Smooth muscle cell (in vitro differentiated cells): ENCODE results near the gene RAD9A. TPM values are rescaled to one million over a fixed set of nuclear protein-coding genes. Genes with fewer than 3 reads are reported as not detected.

Experiments
- DNase-seq: peaks from one replicate; lab custom pipeline; 2025; ENCODE audit not compliant: unreplicated experiment; lab: John Stamatoyannopoulos, UW
- H2AFZ ChIP-seq: fragments of 200-600 bp; sonication (generic); 2 replicates; pipeline ENCODE4 v1.6.0; 2016; ENCODE audit warnings: antibody characterized with exemption, low read depth, mild to moderate bottlenecking
- H3F3A ChIP-seq: fragments of 200-600 bp; sonication (generic); 2 replicates; pipeline ENCODE4 v1.6.0; 2017; ENCODE audit warnings: antibody characterized with exemption, low read depth
- H3K27ac ChIP-seq: fragments of 200-600 bp; sonication (generic); 2 replicates; pipeline ENCODE4 v1.5.1; 2016; ENCODE audit warnings: low read depth, mild to moderate bottlenecking
- H3K27me3 ChIP-seq: fragments of 200-600 bp; sonication (generic); 2 replicates; pipeline ENCODE4 v1.6.1; 2016; ENCODE audit warnings: low read depth, mild to moderate bottlenecking
- H3K36me3 ChIP-seq: fragments of 200-600 bp; sonication (generic); 2 replicates; pipeline ENCODE4 v1.5.1; 2016; ENCODE audit warnings: low read depth
- H3K4me1 ChIP-seq: fragments of 200-600 bp; sonication (generic); 2 replicates; pipeline ENCODE4 v1.5.1; 2016; ENCODE audit warnings: low read depth
- H3K4me2 ChIP-seq: fragments of 200-600 bp; sonication (generic); 2 replicates; pipeline ENCODE4 v1.6.0; 2016; ENCODE audit warnings: mild to moderate bottlenecking
- H3K4me3 ChIP-seq: fragments of 200-600 bp; sonication (generic); 2 replicates; pipeline ENCODE4 v1.5.1; 2016; ENCODE audit warnings: mild to moderate bottlenecking
- H3K79me2 ChIP-seq: fragments of 200-600 bp; sonication (generic); 2 replicates; pipeline ENCODE4 v1.6.0; 2016; ENCODE audit warnings: low read depth, mild to moderate bottlenecking
- H3K9ac ChIP-seq: fragments of 200-600 bp; sonication (generic); 2 replicates; pipeline ENCODE4 v1.6.0; 2016; ENCODE audit warnings: low read depth
- H3K9me3 ChIP-seq: fragments of 200-600 bp; sonication (generic); replicated peaks from 2 replicates; pipeline ENCODE4 v1.5.1; 2016; ENCODE audit warnings: low read depth
- H4K20me1 ChIP-seq: fragments of 200-600 bp; sonication (generic); 2 replicates; pipeline ENCODE4 v1.6.0; 2016; ENCODE audit warnings: low read depth
- CTCF ChIP-seq: fragments of 200-600 bp; sonication (generic); IDR thresholded peaks from 2 replicates; pipeline ENCODE4 v1.5.1; 2017; ENCODE audit warnings: borderline replicate concordance, mild to moderate bottlenecking, antibody characterized with exemption; ENCODE audit not compliant: insufficient read depth, poor library complexity, severe bottlenecking
- whole genome bisulfite sequencing: methylation state at CpG from one replicate; pipeline ENCODE4 v1.1.7; 2016; ENCODE audit warnings: low lambda C conversion rate; 5-methylcytosine and 5-hydroxymethylcytosine counted together
- polyA plus RNA-seq: library from polyadenylated mRNA; unstranded; fragments of >200 nt; fragmentation: Nextera tagmentation; extraction: Ambion mirVana; gene quantifications from 2 replicates; pipeline ENCODE4 v1.2.1, GENCODE V29; 2016
- small RNA-seq: library from RNA; depleted of rRNA; stranded (forward); fragments of <200 nt; gene quantifications from one replicate; pipeline ENCODE3, GENCODE V24; 2014
- total RNA-seq: library from RNA; depleted of rRNA; stranded (reverse); fragments of >200 nt; gene quantifications from 2 replicates; pipeline ENCODE4 v1.2.3, GENCODE V29; 2014

RAD9A gene
- total and polyA plus RNA-seq, 2 experiments from 2014 or later: 19.5 to 21.4 TPM

GRCh38 chr11:67441731-67442351 is 50.1 kb downstream of the RAD9A start:
- H3K9me3 ChIP-seq: no peaks in the 10 kb centered on the region
- no peak overlapping the region for H3K9ac ChIP-seq
- H3K27me3 ChIP-seq: no peaks in the 10 kb centered on the region
- H2AFZ ChIP-seq: no peak overlapping the region
- peaks cover 5% of the 10 kb centered on the region for H3K79me2 ChIP-seq
- WGBS: 95% methylated on average over 28 of the region's 28 CpGs
- DNase-seq: no peak
- H3K4me2 ChIP-seq: no peak overlapping the region
- H3K4me1 ChIP-seq: no peaks in the 10 kb centered on the region
- no peaks in the 10 kb centered on the region for H3F3A ChIP-seq
- H4K20me1 ChIP-seq: no peaks in the 10 kb centered on the region
- no peak overlapping the region for H3K27ac ChIP-seq
- no peak overlapping the region for H3K4me3 ChIP-seq
- no peaks in the 10 kb centered on the region for H3K36me3 ChIP-seq
- TF ChIP-seq CTCF: no peak

- Histone ChIP-seq H3K4me1 (no peaks in the 10 kb centered on the region), H3K27me3 (no peaks in the 10 kb centered on the region), H3K4me3 (peak overlapping the region; percentile 76), H3K4me2 (peak overlapping the region; percentile 100), H2AFZ (no peak overlapping the region), H4K20me1 (no peaks in the 10 kb centered on the region), H3K9ac (peak overlapping the region; percentile 93), H3K9me3 (no peaks in the 10 kb centered on the region), H3F3A (no peaks in the 10 kb centered on the region), H3K36me3 (no peaks in the 10 kb centered on the region), H3K79me2 (peaks cover 5% of the 10 kb centered on the region), H3K27ac (peak overlapping the region; percentile 66)
- TF ChIP-seq CTCF: no peak
- DNase-seq: no peak
- WGBS: 54% methylated on average over 31 of the region's 45 CpGs
Observed at GRCh38 chr11:67442504-67443404, 51.0 kb downstream of the RAD9A start.

- H3K27me3 ChIP-seq: no peaks in the 10 kb centered on the region
- 83% methylated on average over 5 of the region's 5 CpGs for WGBS
- no peak for TF ChIP-seq CTCF
- peaks cover 5% of the 10 kb centered on the region for H3K79me2 ChIP-seq
- no peaks in the 10 kb centered on the region for H3F3A ChIP-seq
- no peak overlapping the region for H3K27ac ChIP-seq
- H3K4me2 ChIP-seq: no peak overlapping the region
- DNase-seq: no peak
- H3K9me3 ChIP-seq: no peaks in the 10 kb centered on the region
- no peak overlapping the region for H3K4me3 ChIP-seq
- H3K4me1 ChIP-seq: no peaks in the 10 kb centered on the region
- no peaks in the 10 kb centered on the region for H3K36me3 ChIP-seq
- no peak overlapping the region for H2AFZ ChIP-seq
- H3K9ac ChIP-seq: no peak overlapping the region
- H4K20me1 ChIP-seq: no peaks in the 10 kb centered on the region
Observed at GRCh38 chr11:67445515-67445914, 53.7 kb downstream of the RAD9A start.

Small RNA genes within 50 kb of the gene (small RNA-seq; reads per million reads assigned to genes)
- gene RN7SKP239 (0.34 reads per million, percentile 9 among the genes with 10 or more reads in this experiment), gene RNU6-1238P (not detected)

Other genes with a start within 250 kb of the RAD9A start
- 18.5 and 22.2 TPM in 2 replicates for gene GRK2, start 125.5 kb upstream of the RAD9A start, total RNA-seq
- 38.9 and 42.5 TPM in 2 replicates for gene GRK2, start 125.5 kb upstream of the RAD9A start, polyA plus RNA-seq
- 29.3 and 34.7 TPM in 2 replicates for gene ANKRD13D, start 102.7 kb upstream of the RAD9A start, total RNA-seq
- 52.0 and 63.2 TPM in 2 replicates for gene ANKRD13D, start 102.7 kb upstream of the RAD9A start, polyA plus RNA-seq
- gene SSH3, start 88.5 kb upstream of the RAD9A start, total RNA-seq: 14.9 and 23.9 TPM in 2 replicates
- gene SSH3, start 88.5 kb upstream of the RAD9A start, polyA plus RNA-seq: 29.3 and 47.5 TPM in 2 replicates
- gene POLD4, start 38.4 kb upstream of the RAD9A start, total RNA-seq: 61.4 and 78.0 TPM in 2 replicates
- 113 and 133 TPM in 2 replicates for gene POLD4, start 38.4 kb upstream of the RAD9A start, polyA plus RNA-seq
- gene CLCF1, start 18.4 kb upstream of the RAD9A start, total RNA-seq: 7.3 and 12.2 TPM in 2 replicates
- 4.6 and 6.2 TPM in 2 replicates for gene CLCF1, start 18.4 kb upstream of the RAD9A start, polyA plus RNA-seq
- gene PPP1CA, start 9.9 kb downstream of the RAD9A start, total RNA-seq: 99.3 and 123 TPM in 2 replicates
- 210 and 220 TPM in 2 replicates for gene PPP1CA, start 9.9 kb downstream of the RAD9A start, polyA plus RNA-seq
- gene TBC1D10C, start 12.1 kb downstream of the RAD9A start, total RNA-seq: not detected in 2 replicates
- gene TBC1D10C, start 12.1 kb downstream of the RAD9A start, polyA plus RNA-seq: 0.32 TPM in 1 of 2 replicates, not detected in the other
- 0.36 and 0.85 TPM in 2 replicates for gene CARNS1, start 23.7 kb downstream of the RAD9A start, total RNA-seq
- gene CARNS1, start 23.7 kb downstream of the RAD9A start, polyA plus RNA-seq: 1.7 and 3.6 TPM in 2 replicates
- 66.5 and 86.9 TPM in 2 replicates for gene RPS6KB2, start 36.5 kb downstream of the RAD9A start, total RNA-seq
- gene RPS6KB2, start 36.5 kb downstream of the RAD9A start, polyA plus RNA-seq: 102 and 107 TPM in 2 replicates
- 2.5 TPM in 1 of 2 replicates, not detected in the other for gene PTPRCAP, start 45.7 kb downstream of the RAD9A start, total RNA-seq
- 1.1 TPM in 2 replicates for gene PTPRCAP, start 45.7 kb downstream of the RAD9A start, polyA plus RNA-seq
- gene CORO1B, start 51.5 kb downstream of the RAD9A start, total RNA-seq: 38.9 and 43.8 TPM in 2 replicates
- gene CORO1B, start 51.5 kb downstream of the RAD9A start, polyA plus RNA-seq: 84.6 and 85.8 TPM in 2 replicates
- not detected in 2 replicates for gene GPR152, start 60.7 kb downstream of the RAD9A start, total RNA-seq
- gene GPR152, start 60.7 kb downstream of the RAD9A start, polyA plus RNA-seq: 0.27 and 0.71 TPM in 2 replicates
- gene CABP4, start 63.4 kb downstream of the RAD9A start, total RNA-seq: not detected in 2 replicates
- 2.1 TPM in 1 of 2 replicates, not detected in the other for gene CABP4, start 63.4 kb downstream of the RAD9A start, polyA plus RNA-seq
- 88.3 and 135 TPM in 2 replicates for gene TMEM134, start 77.3 kb downstream of the RAD9A start, total RNA-seq
- 114 and 149 TPM in 2 replicates for gene TMEM134, start 77.3 kb downstream of the RAD9A start, polyA plus RNA-seq
- gene AIP, start 91.0 kb downstream of the RAD9A start, total RNA-seq: 35.3 and 36.8 TPM in 2 replicates
- gene AIP, start 91.0 kb downstream of the RAD9A start, polyA plus RNA-seq: 57.8 and 61.5 TPM in 2 replicates
- 27.6 and 28.9 TPM in 2 replicates for gene PITPNM1, start 113.4 kb downstream of the RAD9A start, total RNA-seq
- gene PITPNM1, start 113.4 kb downstream of the RAD9A start, polyA plus RNA-seq: 35.0 and 48.2 TPM in 2 replicates
- 27.0 and 34.0 TPM in 2 replicates for gene CDK2AP2, start 116.2 kb downstream of the RAD9A start, total RNA-seq
- gene CDK2AP2, start 116.2 kb downstream of the RAD9A start, polyA plus RNA-seq: 94.2 and 101 TPM in 2 replicates
- not detected in 2 replicates for gene CABP2, start 131.5 kb downstream of the RAD9A start, total RNA-seq
- gene CABP2, start 131.5 kb downstream of the RAD9A start, polyA plus RNA-seq: not detected in 2 replicates
- gene GSTP1, start 191.8 kb downstream of the RAD9A start, total RNA-seq: 739 and 874 TPM in 2 replicates
- 1,489 and 1,525 TPM in 2 replicates for gene GSTP1, start 191.8 kb downstream of the RAD9A start, polyA plus RNA-seq
- 110 and 111 TPM in 2 replicates for gene NDUFV1, start 214.9 kb downstream of the RAD9A start, total RNA-seq
- gene NDUFV1, start 214.9 kb downstream of the RAD9A start, polyA plus RNA-seq: 201 and 207 TPM in 2 replicates
- 0.67 and 9.2 TPM in 2 replicates for gene NUDT8, start 238.0 kb downstream of the RAD9A start, total RNA-seq
- 15.6 and 17.6 TPM in 2 replicates for gene NUDT8, start 238.0 kb downstream of the RAD9A start, polyA plus RNA-seq
- not detected in 2 replicates for gene TBX10, start 247.8 kb downstream of the RAD9A start, total RNA-seq
- gene TBX10, start 247.8 kb downstream of the RAD9A start, polyA plus RNA-seq: not detected in 2 replicates